Thyroid gland (tissue), 4 donors: ENCODE results near the gene PANK2. TPM values are rescaled to one million over a fixed set of nuclear protein-coding genes. Genes with fewer than 3 reads are reported as not detected.

Source experiments
- DNase-seq, 2 donors: peaks; one replicate each; pipeline ENCODE4 v3.0.0-alpha.2; 2019
- H3K27ac ChIP-seq, 3 donors: fragments of 200-600 bp; sonication (generic); 1 replicate in 2 of 3; 2 replicates in 1 of 3; pipeline ENCODE4 v1.5.1; 2016 to 2019; ENCODE audit warnings: mild to moderate bottlenecking in 1 of 3, moderate library complexity in 1 of 3
- H3K27me3 ChIP-seq: fragments of 200-600 bp; sonication (generic); one replicate; pipeline ENCODE4 v1.5.1; 2019
- H3K36me3 ChIP-seq, 2 donors: fragments of 200-600 bp; sonication (generic); one replicate each; pipeline ENCODE4 v1.5.1; 2016 to 2019
- H3K4me1 ChIP-seq, 2 donors: fragments of 200-600 bp; sonication (generic); one replicate each; pipeline ENCODE4 v1.5.1; 2017 to 2019
- H3K4me3 ChIP-seq, 3 donors: fragments of 200-600 bp; sonication (generic); replicated peaks in 1 of 3; 1 replicate in 2 of 3; 2 replicates in 1 of 3; pipeline ENCODE4 v1.5.1; 2016; ENCODE audit warnings: mild to moderate bottlenecking in 1 of 3
- H3K9me3 ChIP-seq: fragments of 200-600 bp; sonication (generic); one replicate; pipeline ENCODE4 v1.5.1; 2017
- POLR2A ChIP-seq, 2 donors: fragments of 450-650 bp; IDR thresholded peaks; one replicate each; pipeline ENCODE4 v1.6.1; 2017; ENCODE audit warnings: antibody characterized with exemption in 2 of 2, mild to moderate bottlenecking in 2 of 2, moderate library complexity in 1 of 2
- WGBS, 2 donors: methylation state at CpG; one replicate each; pipeline ENCODE4 v1.1.5; 2017; 5-methylcytosine and 5-hydroxymethylcytosine counted together
- intact Hi-C: fragments of 100-400 bp; cut with DNase I; formaldehyde crosslinking; loops from one replicate; pipeline ENCODE4 v1.15.1; 2023
- total RNA-seq, 4 donors: library from RNA; depleted of rRNA; stranded (reverse); fragments of >200 nt; gene quantifications; one replicate each; pipeline ENCODE4 v1.2.3, GENCODE V29; 2016
- TF ChIP-seq, protein P1 (sequence below), 6 experiments: fragments of 200-600 bp in 3 of 6; fragments of 450-650 bp in 3 of 6; sonication (generic) in 3 of 6; IDR thresholded peaks; one replicate each; pipeline ENCODE4 v1.5.1; 2016 to 2019; ENCODE audit warnings: antibody characterized with exemption in 6 of 6, mild to moderate bottlenecking in 2 of 6, inconsistent platforms in 1 of 6, moderate library complexity in 1 of 6

Gene PANK2
- total RNA-seq, 4 donors from 2014 or later = 52.3 to 63.4 (median 61.4) TPM

- Histone ChIP-seq H3K9me3 (no peaks in the 10 kb centered on the region), H3K27me3 (no peaks in the 10 kb centered on the region), H3K4me3 (peak overlapping the region; percentile 81 to 89 (median 83)), H3K27ac (peak overlapping the region; percentile 88 to 93 (median 93)), H3K4me1 (peaks cover 0 to 6% of the 10 kb centered on the region in 2 donors), H3K36me3 (no peaks in the 10 kb centered on the region)
- WGBS, 2 donors = 0% methylated on average over 18 of the region's 22 CpGs; no CpG with 5 or more reads in 1 of the 2 donors
- intact Hi-C loops = no loop called here
- no peak for TF ChIP-seq POLR2A (IDR thresholded peaks at IDR 0.05)
- TF ChIP-seq, protein P1, sequence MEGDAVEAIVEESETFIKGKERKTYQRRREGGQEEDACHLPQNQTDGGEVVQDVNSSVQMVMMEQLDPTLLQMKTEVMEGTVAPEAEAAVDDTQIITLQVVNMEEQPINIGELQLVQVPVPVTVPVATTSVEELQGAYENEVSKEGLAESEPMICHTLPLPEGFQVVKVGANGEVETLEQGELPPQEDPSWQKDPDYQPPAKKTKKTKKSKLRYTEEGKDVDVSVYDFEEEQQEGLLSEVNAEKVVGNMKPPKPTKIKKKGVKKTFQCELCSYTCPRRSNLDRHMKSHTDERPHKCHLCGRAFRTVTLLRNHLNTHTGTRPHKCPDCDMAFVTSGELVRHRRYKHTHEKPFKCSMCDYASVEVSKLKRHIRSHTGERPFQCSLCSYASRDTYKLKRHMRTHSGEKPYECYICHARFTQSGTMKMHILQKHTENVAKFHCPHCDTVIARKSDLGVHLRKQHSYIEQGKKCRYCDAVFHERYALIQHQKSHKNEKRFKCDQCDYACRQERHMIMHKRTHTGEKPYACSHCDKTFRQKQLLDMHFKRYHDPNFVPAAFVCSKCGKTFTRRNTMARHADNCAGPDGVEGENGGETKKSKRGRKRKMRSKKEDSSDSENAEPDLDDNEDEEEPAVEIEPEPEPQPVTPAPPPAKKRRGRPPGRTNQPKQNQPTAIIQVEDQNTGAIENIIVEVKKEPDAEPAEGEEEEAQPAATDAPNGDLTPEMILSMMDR (IDR thresholded peaks at IDR 0.05) = no peak
- DNase-seq = no peak
Measured at GRCh38 chr20:3846378-3846739, 42.8 kb upstream of the PANK2 start.

DNA sequence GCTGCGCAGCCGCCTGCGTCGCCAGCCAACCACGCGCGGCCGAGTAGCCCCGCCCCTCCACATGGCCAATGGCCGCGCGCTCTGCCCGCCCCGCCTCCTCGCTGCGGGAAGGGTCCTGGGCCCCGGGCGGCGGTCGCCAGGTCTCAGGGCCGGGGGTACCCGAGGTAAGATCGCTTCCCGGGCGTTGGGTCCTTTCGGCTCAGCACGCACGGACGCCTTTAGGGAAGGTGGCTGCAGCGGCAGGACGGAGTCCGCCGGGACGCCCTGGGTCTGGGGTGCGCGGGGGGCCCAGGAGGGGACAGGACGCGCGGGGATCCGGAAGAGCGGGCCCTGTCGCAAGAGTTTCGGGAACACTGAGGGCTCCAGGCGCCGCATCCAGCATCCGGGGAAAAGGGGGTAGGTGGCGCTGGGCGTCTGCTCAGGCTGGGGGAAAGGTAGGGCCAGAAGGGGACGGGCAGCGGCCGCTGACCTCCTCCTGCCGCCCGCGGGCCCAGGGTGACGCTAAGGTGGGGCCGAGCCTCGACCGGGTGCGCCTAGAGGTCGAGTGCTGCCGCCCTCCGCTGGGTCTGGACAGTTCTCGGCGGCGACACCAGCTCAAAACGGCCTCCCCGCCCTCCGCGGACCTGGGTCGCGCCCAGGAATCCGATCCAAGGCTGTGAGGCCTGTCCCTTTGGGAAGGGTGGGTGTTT lies 42.3 kb upstream of the PANK2 start, which contains the start of gene MAVS:
MAVS (plus strand) TSS at position 95 of the 689 bp plus-strand sequence. CDS start 7,791 bp downstream, outside the sequence.
- WGBS, 2 donors = 1 to 17% methylated on average over 1 to 33 of the region's 72 CpGs
- Histone ChIP-seq H3K27ac (peak within 1 kb of the TSS; percentile 88 to 93 (median 93)), H3K9me3 (no peaks in the 10 kb centered on the region), H3K27me3 (no peaks in the 10 kb centered on the region), H3K4me1 (peaks cover 0 to 6% of the 10 kb centered on the region in 2 donors), H3K4me3 (peak within 1 kb of the TSS; percentile 81 to 89 (median 83)), H3K36me3 (no peaks in the 10 kb centered on the region)
- TF ChIP-seq, protein P1 (IDR thresholded peaks at IDR 0.05) = no peak
- peak in 1 of 2 donors; percentile 89 for TF ChIP-seq POLR2A (IDR thresholded peaks at IDR 0.05)
- intact Hi-C loops = no loop called here
- DNase-seq = peak; percentile 91 to 92

DNA sequence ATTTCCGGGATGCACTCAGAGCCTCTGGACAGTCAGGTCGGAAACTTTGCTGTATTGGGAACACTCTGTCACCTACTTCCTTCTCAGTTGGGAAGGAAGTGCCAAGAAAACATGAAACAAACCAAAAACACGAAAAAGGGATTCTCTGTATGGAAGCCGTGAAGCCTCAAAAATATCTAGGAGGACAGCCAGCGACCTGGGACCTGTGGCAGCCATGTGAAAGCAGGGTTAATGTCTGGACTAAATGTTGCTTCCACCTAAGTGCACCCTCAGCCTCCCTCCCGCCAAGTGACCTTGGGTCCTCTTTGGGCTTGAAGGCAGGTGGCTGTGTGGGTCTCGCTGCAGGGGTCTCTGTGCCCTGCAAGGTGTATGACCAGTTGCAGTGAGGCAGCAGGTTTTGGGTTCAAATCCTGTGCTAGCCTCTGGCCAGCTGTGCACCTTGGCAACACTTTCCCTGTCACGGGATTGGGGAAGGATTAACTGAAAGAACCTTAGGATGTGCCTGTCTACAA lies 41.7 kb upstream of the PANK2 start:
- WGBS, 2 donors = 17 to 26% methylated on average over 8 of the region's 8 CpGs
- H3K4me3 ChIP-seq = peak overlapping the region; percentile 81 to 89 (median 83)
- no peaks in the 10 kb centered on the region for H3K27me3 ChIP-seq
- peak overlapping the region; percentile 88 to 93 (median 93) for H3K27ac ChIP-seq
- H3K4me1 ChIP-seq = peaks cover 0 to 6% of the 10 kb centered on the region in 2 donors
- TF ChIP-seq POLR2A (IDR thresholded peaks at IDR 0.05) = no peak
- TF ChIP-seq, protein P1 (IDR thresholded peaks at IDR 0.05) = no peak
- H3K9me3 ChIP-seq = no peaks in the 10 kb centered on the region
- intact Hi-C loops = no loop called here
- no peaks in the 10 kb centered on the region for H3K36me3 ChIP-seq
- no peak for DNase-seq

DNA sequence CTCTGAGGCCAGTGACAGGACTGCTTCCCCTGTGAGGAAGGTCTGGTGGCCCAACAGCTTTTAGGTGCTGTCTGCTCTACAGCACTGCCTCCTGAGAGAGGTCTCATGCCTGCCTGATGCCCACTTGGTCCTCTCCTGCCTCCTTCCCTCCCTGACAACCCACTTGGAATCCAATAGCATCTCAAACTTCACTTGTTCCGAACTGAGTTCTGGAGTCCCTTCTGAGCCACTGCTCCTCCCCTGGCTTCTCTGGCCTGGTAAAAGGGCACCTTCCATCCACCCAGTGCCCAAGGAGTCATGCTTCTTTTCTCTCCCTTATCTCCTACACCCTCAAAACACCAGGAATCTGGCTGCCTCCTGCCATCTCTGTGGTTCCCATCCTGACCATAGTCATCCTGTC lies 40.6 kb upstream of the PANK2 start:
- intact Hi-C loops = no loop called here
- 73 to 86% methylated on average over 1 of the region's 1 CpG for WGBS, 2 donors
- no peak for TF ChIP-seq POLR2A (IDR thresholded peaks at IDR 0.05)
- TF ChIP-seq, protein P1 (IDR thresholded peaks at IDR 0.05) = no peak
- Histone ChIP-seq H3K36me3 (no peaks in the 10 kb centered on the region), H3K4me1 (peaks cover 0 to 6% of the 10 kb centered on the region in 2 donors), H3K27ac (no peak overlapping the region), H3K27me3 (no peaks in the 10 kb centered on the region), H3K4me3 (no peak overlapping the region), H3K9me3 (no peaks in the 10 kb centered on the region)
- no peak for DNase-seq

DNA sequence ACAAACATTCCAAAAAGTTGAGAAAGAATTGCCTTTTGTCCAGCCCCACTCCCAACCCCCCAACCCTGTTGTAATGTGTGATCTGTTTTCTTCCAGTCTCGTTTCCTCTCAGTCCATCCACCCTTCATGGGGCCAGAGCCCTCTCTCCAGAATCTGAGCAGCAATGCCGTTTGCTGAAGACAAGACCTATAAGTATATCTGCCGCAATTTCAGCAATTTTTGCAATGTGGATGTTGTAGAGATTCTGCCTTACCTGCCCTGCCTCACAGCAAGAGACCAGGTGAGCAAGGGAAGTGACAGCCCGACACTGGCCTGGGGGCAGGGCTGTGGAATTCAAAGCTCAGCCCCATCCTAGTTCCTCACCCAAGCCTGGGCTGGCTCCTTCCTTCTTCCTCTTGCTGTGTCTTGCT lies 34.7 kb upstream of the PANK2 start:
- TF ChIP-seq, protein P1 (IDR thresholded peaks at IDR 0.05) = no peak
- no peak for TF ChIP-seq POLR2A (IDR thresholded peaks at IDR 0.05)
- no peak for DNase-seq
- Histone ChIP-seq H3K4me3 (no peak overlapping the region), H3K27me3 (no peaks in the 10 kb centered on the region), H3K36me3 (peaks cover 27 to 29% of the 10 kb centered on the region in 2 donors), H3K27ac (no peak overlapping the region), H3K9me3 (no peaks in the 10 kb centered on the region), H3K4me1 (no peaks in the 10 kb centered on the region)
- 82 to 85% methylated on average over 4 of the region's 4 CpGs for WGBS, 2 donors
- intact Hi-C loops = no loop called here
